Right lobe of liver (tissue), 6 donors: Measurements from ENCODE around the gene SCUBE1. TPM values are rescaled to one million over a fixed set of nuclear protein-coding genes. Genes with fewer than 3 reads are reported as not detected.
A peak's percentile ranks its signal among the peaks of the same experiment; 100 is the strongest.

Experiments
- ATAC-seq, 4 donors: fragments of 200-7000 bp; cut with Tn5 transposase; one replicate each; pipeline ENCODE4 v1.9.1; 2020; ENCODE audit warnings: mild to moderate bottlenecking in 4 of 4, moderate library complexity in 4 of 4
- DNase-seq, 3 donors: peaks; one replicate each; pipeline ENCODE4 v3.0.0-alpha.2; 2020
- H3K27ac ChIP-seq, 3 donors: fragments of 200-600 bp; one replicate each; pipeline ENCODE4 v1.8.0; 2022
- H3K27me3 ChIP-seq, 2 donors: fragments of 200-600 bp; one replicate each; pipeline ENCODE4 v1.8.0; 2022
- H3K36me3 ChIP-seq, 4 donors: fragments of 200-600 bp; sonication (generic) in 1 of 4; one replicate each; pipeline versions ENCODE4 v1.5.1 to v1.8.0; 2017 to 2022; ENCODE audit warnings: control low read depth in 1 of 4
- H3K4me1 ChIP-seq, 4 donors: fragments of 200-600 bp; sonication (generic) in 1 of 4; one replicate each; pipeline versions ENCODE4 v1.5.1 to v1.8.0; 2017 to 2022; ENCODE audit warnings: control low read depth in 1 of 4
- H3K4me3 ChIP-seq, 3 donors: fragments of 200-600 bp; one replicate each; pipeline ENCODE4 v1.8.0; 2022
- H3K9me3 ChIP-seq, 4 donors: fragments of 200-600 bp; sonication (generic) in 1 of 4; one replicate each; pipeline versions ENCODE4 v1.5.1 to v1.8.0; 2017 to 2022; ENCODE audit warnings: control low read depth in 1 of 4
- POLR2A ChIP-seq: fragments of 450-650 bp; IDR thresholded peaks from one replicate; pipeline ENCODE4 v1.6.1; 2017; ENCODE audit warnings: antibody characterized with exemption, mild to moderate bottlenecking
- WGBS: methylation state at CpG from one replicate; pipeline ENCODE4 v1.1.6; 2018; ENCODE audit warnings: low coverage, low lambda C conversion rate; ENCODE audit not compliant: insufficient coverage; ENCODE audit errors: missing lambda C conversion rate; 5-methylcytosine and 5-hydroxymethylcytosine counted together
- intact Hi-C, 2 donors: fragments of 100-400 bp; cut with DNase I; formaldehyde crosslinking; loops; one replicate each; pipeline versions ENCODE4 v1.11.2 to v1.14.1; 2022
- total RNA-seq, 6 experiments: library from RNA; depleted of rRNA in 2 of 6; stranded (reverse); fragments of >200 nt in 2 of 6; fragmentation: NEBNext Ultra II Directional in 3 of 6; extraction: Animal tissue kit (Norgen Biotek cat#: 25700) in 3 of 6; gene quantifications; one replicate each; pipeline versions ENCODE4 v1.1.0 to v1.2.4, GENCODE V29; 2016 to 2023
- TF ChIP-seq, protein P1 (sequence below), 4 donors: fragments of 200-600 bp in 3 of 4; fragments of 450-650 bp in 1 of 4; IDR thresholded peaks; one replicate each; pipeline versions ENCODE4 v1.5.1 to v1.8.0; 2016 to 2022; ENCODE audit warnings: antibody characterized with exemption in 4 of 4, mild to moderate bottlenecking in 2 of 4
- donor health status: DM: no; HTN: yes; CAD: no.
- donor health status: DM: no; HTN: no; CAD: no.
- donor health status: DM: no; HTN: no; CAD: no.
- donor health status: DM: no; HTN: yes; CAD: no.
- donor health status: DM: no; HTN: yes; CAD: no.

SCUBE1 gene
- total RNA-seq, 6 experiments from 2014 or later = 0.73 to 11.7 (median 2.7) TPM

DNA sequence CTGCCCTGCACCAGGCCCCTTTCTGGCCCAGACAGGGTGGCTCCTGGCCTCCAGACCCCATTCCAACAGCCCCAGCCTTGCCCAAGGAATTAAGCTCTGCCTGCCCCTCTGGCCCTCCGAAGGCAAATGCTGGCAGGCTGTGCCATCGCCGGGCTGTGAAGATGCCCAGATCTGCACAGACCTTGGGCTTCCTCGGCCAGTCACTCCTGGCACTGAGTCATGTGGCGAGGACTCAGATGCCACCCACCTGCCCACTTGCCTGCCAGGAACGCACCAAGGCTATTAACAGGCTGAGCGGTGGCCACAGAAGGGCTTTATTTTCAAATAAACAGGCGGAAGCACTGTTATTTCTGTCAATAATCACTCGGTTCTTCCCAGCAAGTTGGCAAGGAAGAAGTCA is 105.9 kb downstream of the SCUBE1 start:
- Histone ChIP-seq H3K36me3 (no peaks in the 10 kb centered on the region), H3K9me3 (no peaks in the 10 kb centered on the region), H3K27me3 (no peaks in the 10 kb centered on the region), H3K4me3 (no peak overlapping the region), H3K27ac (peak overlapping the region; percentile 70 to 84 (median 74)), H3K4me1 (peaks cover 2 to 69% (median 39%) of the 10 kb centered on the region in 4 donors)
- ATAC-seq = peak in 3 of 4 donors; percentile 0 to 35 (median 7)
- intact Hi-C loops = no loop called here
- peak; percentile 74 to 81 (median 79) for DNase-seq
- 11% methylated on average over 7 of the region's 9 CpGs for WGBS
- TF ChIP-seq, protein P1, sequence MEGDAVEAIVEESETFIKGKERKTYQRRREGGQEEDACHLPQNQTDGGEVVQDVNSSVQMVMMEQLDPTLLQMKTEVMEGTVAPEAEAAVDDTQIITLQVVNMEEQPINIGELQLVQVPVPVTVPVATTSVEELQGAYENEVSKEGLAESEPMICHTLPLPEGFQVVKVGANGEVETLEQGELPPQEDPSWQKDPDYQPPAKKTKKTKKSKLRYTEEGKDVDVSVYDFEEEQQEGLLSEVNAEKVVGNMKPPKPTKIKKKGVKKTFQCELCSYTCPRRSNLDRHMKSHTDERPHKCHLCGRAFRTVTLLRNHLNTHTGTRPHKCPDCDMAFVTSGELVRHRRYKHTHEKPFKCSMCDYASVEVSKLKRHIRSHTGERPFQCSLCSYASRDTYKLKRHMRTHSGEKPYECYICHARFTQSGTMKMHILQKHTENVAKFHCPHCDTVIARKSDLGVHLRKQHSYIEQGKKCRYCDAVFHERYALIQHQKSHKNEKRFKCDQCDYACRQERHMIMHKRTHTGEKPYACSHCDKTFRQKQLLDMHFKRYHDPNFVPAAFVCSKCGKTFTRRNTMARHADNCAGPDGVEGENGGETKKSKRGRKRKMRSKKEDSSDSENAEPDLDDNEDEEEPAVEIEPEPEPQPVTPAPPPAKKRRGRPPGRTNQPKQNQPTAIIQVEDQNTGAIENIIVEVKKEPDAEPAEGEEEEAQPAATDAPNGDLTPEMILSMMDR (IDR thresholded peaks at IDR 0.05) = no peak
- TF ChIP-seq POLR2A = peak; percentile 26

DNA sequence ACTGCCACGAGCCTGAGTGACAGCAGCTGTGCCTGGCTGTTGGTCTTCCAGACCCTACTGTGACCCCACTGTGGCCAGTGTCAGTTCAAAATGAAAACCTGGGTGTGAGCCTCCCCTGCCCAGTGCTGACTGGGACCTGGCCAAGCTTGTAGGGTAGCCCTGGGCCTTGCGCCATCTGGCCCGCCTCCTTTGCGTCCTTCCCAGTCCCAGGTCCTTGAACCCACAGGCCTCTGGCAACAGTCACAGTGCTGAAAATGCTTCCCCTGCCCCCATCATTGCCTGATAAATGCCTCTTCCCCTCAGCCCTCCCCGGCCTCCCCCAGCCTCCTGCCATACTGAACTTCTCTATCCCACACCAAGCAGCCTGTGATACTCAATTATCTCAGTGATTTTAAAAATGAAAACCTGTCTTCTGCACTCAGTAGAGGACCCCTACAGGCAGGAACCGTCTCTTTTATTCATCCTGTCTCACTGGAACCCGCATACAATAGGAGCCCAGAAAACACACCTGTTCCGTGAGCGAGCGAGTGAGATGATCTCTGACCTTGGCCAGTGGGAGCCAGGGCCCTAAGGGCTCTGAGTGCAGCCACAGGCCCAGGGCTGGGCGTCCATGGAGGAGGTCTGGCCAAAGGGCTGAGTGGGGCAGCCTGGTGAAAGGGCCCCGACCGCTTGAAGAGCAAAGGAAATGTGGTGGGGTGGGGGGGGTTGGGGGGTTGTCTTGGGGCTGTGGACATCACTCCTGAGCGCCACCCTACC is 106.6 kb downstream of the SCUBE1 start:
- peak; percentile 60 to 73 (median 64) for ATAC-seq
- peak overlapping the region; percentile 70 to 84 (median 76) for H3K27ac ChIP-seq
- H3K4me1 ChIP-seq = peaks cover 2 to 74% (median 42%) of the 10 kb centered on the region in 4 donors
- H3K27me3 ChIP-seq = no peaks in the 10 kb centered on the region
- no peaks in the 10 kb centered on the region for H3K36me3 ChIP-seq
- no peaks in the 10 kb centered on the region for H3K9me3 ChIP-seq
- 17% methylated on average over 9 of the region's 14 CpGs for WGBS
- intact Hi-C loops = no loop called here
- H3K4me3 ChIP-seq = no peak overlapping the region
- TF ChIP-seq POLR2A = peak; percentile 48
- TF ChIP-seq, protein P1 (IDR thresholded peaks at IDR 0.05) = no peak
- DNase-seq = peak; percentile 91 to 97 (median 95)

DNA sequence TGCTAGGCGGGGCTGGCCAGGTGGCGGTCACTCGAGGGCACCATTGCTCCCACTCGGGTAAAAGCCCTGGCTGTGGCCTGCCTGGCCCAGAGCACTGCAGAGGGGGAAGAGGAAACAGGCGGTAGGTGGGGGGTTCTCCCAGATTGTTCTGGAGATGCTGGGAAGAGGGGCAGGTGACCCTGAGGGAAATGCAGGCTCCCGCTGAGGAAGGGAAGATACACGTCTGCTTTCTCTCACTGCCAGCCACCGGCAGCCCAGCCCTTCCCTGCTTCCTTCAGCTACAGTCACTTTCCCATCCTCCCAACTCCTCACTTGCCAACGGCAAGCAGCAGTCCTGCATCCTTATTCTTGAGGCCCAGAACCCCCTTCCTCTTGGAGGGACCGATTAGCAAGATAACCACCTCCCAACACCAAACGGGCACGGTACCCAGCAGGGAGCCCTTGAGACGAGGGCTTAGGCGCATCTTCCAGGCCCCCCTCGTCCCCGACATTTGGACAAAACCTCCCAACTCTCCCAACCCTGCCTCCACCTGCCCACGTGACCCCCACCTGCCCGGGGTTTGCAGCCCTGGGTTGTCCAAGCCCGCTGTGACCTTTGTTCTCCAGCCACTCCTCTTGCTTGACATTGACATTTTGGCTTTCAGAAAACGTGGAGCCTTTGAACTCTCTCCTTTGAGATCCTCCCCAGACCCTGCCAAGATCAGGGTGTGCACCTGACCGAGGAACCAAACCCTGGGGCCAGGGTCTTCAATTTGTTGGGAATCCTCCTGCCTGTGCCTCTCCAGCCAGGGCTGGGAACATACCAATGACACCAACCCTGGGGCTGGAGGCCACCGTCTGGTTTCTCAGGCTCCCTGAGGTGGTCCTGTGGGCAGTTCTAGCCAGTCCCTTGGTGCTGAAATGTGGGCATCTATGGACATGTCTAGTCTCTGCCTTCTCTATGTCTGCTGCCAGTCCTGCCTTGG is 107.4 kb downstream of the SCUBE1 start:
- ATAC-seq = peak; percentile 2 to 20 (median 3)
- no peak for TF ChIP-seq POLR2A
- TF ChIP-seq, protein P1 (IDR thresholded peaks at IDR 0.05) = no peak

DNA sequence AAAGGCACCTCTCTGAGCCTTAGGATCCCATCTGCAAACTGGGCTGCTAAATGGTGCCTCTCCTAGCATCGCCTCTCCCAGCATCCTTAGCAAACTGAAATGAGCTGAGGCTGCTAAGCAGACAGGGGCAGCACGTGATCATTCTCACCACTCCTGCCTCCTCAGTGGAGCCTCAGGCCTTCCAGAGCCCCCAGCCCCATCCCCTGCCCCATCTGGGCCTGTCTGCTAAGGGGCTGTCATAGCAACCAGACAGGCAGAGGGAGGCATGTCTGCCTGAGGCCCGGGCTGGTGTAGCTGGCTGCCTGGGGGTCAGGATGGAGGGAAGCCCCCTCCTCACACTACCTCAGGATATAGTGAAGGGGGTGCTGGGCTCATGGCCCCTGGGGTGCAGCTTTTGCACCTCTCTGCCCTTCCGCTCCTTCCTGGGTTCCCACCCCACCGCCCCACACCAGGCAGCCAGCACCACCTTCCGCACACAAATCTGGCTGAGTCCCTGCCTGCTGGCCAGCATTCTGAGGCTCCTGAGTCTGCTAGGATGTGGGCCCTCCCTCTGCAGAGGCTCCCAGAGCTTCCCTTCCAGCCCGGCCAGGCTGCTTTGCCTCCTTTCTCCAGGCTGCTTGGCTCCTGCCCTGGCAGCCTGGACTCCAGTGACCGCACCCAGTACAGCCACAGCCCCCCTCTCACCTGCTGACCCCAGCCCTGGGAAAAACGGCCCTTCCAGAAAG is 108.7 kb downstream of the SCUBE1 start:
- H3K4me1 ChIP-seq = peaks cover 2 to 74% (median 40%) of the 10 kb centered on the region in 4 donors
- no peak for DNase-seq

More for the DNA sequence above, 107.4 kb downstream of the SCUBE1 start:
- no peaks in the 10 kb centered on the region for H3K9me3 ChIP-seq
- intact Hi-C loops = no loop called here
- peak; percentile 73 to 85 (median 85) for DNase-seq
- no peaks in the 10 kb centered on the region for H3K27me3 ChIP-seq
- H3K4me1 ChIP-seq = peaks cover 2 to 76% (median 42%) of the 10 kb centered on the region in 4 donors
- H3K4me3 ChIP-seq = no peak overlapping the region
- H3K36me3 ChIP-seq = no peaks in the 10 kb centered on the region
- H3K27ac ChIP-seq = peak overlapping the region; percentile 57 to 84 (median 76)
- WGBS = 20% methylated on average over 9 of the region's 22 CpGs

More for the DNA sequence above, 108.7 kb downstream of the SCUBE1 start:
- no peak overlapping the region for H3K4me3 ChIP-seq
- peak overlapping the region; percentile 10 to 84 (median 56) for H3K27ac ChIP-seq
- WGBS = 38% methylated on average over 4 of the region's 9 CpGs
- ATAC-seq = no peak
- TF ChIP-seq, protein P1 (IDR thresholded peaks at IDR 0.05) = no peak
- TF ChIP-seq POLR2A = no peak
- H3K27me3 ChIP-seq = no peaks in the 10 kb centered on the region
- no peaks in the 10 kb centered on the region for H3K9me3 ChIP-seq
- H3K36me3 ChIP-seq = no peaks in the 10 kb centered on the region
- intact Hi-C loops = loop anchor here (5.0 kb wide), 2 partner anchors 108 to 153 kb away; partner anchors contain the start of gene SCUBE1 (in 1 of the 2)
